A172 (cell line): ENCODE measurements around the gene PLG. TPM values are rescaled to one million over a fixed set of nuclear protein-coding genes. Genes with fewer than 3 reads are reported as not detected.
"Not testable (repeated sequence)": the region's sequence is repeated elsewhere in the genome, so short reads cannot be mapped to it uniquely, and the experiment has no call there.

ENCODE experiments used
- DNase-seq: peaks from one replicate; pipeline ENCODE4 v3.0.0-alpha.2; 2015; ENCODE audit warnings: low spot score
- total RNA-seq: library from RNA; depleted of rRNA; stranded (reverse); fragments of >200 nt; shearing (Covaris generic); gene quantifications from 2 replicates; pipeline ENCODE4 v1.2.3, GENCODE V29; 2014

Gene PLG
- total RNA-seq, 1 experiment from 2014 or later = not detected

DNA sequence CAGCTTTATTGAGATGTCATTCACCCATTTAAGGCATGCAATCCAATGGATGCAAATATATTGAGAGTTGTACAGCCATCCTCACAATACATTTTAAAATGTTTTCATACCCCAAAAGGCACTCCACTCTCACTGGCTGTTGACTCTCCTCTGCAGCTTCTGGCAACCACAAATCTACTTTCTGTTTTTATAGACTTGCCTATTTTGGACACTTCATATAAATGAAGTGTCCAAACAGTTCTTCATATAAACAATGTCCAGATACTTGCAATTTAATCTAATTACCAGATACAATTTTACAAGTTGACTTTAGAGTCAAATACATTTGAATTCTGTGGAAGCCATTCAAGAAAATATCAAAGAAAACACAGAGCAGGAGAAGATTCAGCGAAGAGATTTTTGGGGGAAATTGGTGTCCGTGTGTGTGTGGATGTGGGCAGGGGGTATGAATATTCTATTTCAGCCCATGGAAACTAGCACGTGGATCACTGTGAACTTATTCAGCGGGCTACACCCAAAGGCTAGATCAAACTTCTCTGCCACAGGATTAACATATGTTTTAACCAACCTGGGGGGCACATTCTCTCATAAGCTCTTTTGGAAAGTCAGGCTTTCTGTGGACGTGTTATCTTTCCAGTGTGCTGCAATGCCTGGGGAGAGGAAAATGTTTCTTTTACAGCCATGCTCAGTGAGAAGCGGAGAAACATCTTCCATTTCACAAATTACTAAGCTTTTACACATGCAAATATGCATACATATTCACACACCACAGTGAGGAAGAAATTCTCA, 73.9 kb downstream of the PLG start:
- no peak for DNase-seq

DNA sequence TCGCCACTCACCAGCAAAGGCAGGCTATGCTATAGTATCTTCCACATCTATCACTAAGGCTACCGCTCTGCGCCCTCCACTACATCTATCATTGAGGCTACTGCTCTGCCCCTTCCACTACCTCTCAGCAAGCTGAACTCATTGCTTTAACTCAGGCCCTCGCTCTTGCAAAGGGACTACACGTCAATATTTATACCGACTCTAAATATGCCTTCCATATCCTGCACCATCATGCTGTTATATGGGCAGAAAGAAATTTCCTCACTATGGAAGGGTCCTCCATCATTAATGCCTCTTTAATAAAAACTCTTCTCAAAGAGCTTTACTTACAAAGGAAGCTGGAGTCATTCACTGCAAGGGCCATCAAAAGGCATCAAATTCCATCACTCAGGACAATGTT, 77.1 kb downstream of the PLG start:
- not testable (repeated sequence) for DNase-seq

DNA sequence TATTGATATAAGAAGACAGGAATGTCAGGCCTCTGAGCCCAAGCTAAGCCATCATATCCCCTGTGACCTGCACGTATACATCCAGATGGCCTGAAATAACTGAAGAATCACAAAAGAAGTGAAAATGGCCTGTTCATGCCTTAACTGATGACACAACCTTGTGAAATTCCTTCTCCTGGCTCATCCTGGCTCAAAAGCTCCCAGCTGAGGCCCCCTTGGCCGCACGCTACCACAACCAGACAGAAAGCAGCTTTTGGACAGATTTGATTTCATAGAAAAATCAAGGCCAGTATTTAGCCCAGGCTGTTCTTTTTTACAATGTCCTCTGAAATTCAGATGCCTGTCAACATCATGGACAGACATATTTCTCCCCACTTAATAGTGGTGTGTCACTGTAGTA, 78.6 kb downstream of the PLG start:
- not testable (repeated sequence) for DNase-seq

DNA sequence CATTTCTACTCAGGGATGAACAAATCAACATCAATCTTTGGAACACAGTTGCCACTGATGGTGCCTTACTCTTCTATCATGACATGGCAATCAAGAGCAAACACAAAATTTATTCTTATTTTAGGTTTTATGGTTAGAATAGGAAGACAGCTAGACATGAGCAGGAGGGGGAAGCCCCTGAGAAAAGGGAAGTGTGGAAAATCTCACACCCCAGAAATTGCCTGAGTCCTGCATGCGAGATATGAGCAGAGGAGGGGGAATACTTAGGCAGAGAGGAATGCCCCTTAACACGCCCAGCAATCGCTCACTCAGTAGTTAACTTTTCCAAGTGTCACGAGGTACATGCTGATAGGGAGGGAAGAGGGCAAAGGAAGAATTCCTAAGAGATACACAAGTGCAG, 79.3 kb downstream of the PLG start:
- DNase-seq = no peak

DNA sequence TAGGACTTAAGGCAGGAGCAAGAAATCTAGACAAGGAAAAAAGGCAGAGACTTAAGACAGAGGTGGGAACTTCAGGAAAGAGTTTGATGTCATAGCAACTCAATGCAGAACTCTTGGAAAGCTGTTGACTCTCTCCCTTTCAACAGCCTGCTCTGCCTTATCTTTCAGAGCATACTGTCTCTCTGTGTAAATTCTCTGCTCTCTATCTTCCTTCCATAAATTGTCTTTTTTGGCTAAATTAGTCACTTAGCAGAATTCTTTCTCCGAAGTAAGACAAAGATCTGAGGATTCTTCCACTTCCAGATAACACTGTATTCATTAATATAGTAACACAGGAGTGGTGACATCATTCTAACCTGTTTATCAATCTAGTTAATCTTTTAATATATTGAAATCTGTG, 80.2 kb downstream of the PLG start:
- DNase-seq = no peak

DNA sequence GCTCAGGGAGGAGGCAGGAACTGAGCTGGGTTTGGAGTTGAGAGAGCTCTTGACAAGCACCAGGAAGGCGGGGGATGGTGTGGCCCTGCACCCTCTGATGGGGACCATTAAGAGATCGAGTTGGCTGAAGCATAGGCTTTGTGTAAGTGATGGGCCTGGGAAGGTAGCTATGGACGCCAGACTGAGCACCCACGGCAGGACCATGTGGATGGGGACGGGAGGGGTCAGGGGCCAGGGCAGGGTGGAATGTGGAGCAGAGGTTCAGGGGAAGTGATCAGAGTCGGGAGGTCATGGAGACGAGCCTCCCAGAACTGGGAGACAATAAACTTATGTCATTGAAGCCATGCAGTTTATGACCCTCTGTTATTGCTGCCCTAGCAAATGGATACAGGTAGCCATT, 81.7 kb downstream of the PLG start:
- DNase-seq = no peak

DNA sequence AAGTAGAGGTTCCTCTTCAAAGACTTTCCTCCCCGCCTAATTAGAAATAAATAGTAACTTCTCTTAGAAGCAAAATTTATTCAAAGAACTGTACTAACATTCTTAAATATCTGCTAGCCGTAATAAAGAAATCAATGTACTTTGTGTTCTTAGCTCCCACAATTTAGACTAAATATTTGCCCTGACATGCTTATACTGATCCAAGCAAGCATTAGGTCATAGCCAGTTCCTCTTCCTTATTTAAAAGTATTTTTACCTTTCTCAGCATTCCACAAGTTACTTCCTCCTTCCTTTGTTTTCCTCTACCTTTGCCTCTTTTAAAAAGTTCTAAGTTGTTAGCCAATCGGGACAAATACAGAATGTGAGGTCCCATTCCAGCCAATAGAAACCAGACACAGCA, 86.1 kb downstream of the PLG start:
- DNase-seq = not testable (repeated sequence)

DNA sequence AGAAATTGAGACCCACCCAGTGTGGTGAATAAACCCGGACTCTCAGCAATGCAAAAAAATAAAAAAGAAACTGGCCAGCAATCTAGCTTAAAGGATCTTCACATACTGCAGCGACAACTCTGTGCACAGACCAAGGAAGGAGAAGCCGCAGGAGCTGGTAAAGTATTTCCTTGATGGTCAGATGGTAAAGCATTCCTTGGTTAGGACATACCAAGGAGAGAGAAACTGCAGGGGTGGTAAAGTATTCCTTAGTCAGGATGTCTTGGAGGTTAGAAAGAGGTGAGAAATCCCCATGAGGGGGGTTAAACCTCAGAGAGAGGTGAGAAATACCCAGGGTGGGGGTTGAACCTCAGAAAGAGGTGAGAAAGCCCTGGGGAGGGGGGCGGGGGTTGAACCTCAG, 86.8 kb downstream of the PLG start:
- no peak for DNase-seq

DNA sequence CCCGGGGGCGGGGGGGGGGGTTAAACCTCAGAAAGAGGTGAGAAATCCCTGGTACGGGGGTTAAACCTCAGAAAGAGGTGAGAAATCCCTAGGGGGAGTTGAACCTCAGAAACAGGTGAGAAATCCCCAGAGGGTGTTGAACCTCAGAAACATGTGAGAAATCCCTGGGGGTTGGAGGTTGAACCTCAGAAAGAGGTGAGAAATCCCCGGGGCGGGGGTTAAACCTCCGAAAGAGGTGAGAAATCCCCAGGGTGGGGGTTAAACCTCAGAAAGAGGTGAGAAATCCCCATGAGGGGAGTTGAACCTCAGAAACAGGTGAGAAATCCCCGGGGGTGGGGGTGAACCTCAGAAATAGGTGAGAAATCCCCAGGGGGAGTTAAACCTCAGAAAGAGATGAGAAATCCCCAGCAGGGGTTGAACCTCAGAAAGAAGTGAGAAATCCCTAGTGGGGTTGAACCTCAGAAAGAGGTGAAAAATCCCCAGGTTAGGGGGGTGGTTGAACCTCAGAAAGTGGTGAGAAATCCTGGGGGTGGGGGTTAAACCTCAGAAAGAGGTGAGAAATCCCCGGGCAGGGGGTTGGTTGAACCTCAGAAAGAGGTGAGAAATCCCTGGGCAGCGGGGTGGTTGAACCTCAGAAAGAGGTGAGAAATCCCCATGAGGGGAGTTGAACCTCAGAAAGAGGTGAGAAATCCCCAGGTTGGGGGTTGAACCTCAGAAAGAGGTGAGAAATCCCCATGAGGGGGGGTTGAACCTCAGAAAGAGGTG, 87.4 kb downstream of the PLG start:
- DNase-seq = no peak

DNA sequence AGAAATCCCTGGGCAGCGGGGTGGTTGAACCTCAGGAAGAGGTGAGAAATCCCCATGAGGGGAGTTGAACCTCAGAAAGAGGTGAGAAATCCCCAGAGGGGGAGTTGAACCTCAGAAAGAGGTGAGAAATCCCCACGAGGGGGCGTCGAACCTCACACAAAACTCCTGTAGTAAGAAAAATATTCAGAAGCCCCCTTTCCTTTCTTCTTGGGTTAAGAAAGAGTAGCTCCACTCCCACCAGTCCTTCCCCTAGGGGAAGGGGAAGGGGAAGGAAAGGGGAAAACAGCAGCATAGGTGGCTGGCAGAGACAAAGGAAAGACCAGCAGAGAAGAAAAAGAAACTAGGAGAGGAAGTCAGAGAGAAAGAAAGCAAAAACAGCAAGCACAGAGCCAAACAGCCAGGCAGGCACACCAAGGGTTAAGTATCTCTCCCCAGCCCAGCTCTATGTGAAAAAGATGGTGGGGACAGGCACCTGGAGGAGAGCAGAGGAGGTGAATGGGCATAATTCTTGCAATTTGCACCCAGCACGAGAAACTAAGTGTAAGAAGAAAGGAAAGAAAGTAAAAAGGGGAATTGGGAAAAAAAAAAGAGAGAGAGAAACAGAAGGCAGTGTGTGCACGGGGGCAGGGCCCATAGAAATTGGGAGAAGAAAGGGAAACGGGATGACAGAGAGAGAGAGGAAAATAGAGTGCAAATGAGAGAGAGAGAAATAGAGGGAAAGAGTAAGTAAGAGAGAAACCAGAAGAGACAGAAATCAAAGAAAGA, 88.2 kb downstream of the PLG start:
- DNase-seq = no peak

DNA sequence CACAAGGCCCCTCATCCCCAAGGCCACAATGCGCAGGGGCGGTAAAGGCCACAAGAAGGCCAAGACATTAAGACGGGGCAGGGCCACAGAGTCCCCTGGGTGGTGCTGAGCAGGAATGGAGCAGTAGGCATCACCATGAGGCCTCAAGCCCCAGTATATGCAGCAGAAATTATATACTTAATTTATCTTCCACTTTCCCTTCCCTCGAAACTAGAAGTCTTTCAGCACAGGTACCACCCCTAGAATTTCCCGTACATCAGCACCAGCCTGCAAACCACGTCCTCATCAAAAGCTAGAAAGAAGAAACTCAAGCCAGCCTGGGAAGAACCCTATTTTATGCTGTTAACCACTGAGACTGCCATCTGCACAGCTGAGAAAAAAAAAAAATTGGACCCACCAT, 89.4 kb downstream of the PLG start:
- DNase-seq = no peak

DNA sequence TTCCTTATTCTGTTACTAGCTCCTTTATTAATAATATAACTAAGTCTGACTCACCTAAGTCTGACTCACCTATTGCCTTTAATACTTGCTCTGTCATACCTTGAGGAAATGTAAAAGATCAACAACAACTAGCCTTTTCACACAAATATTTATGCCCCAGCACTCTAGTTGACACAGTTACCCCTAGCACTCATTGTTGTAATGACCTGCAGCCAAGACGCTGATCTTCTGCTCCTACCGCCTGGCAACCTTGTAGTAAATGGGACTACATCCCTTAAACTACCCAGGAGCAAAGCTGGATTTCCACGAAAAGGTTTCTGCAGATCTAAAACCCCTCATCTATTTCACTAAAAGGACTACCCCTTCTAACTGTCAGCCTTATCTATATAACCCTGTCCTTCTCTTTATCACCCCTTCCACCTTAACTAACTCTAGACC, 90.0 kb downstream of the PLG start:
- no peak for DNase-seq

DNA sequence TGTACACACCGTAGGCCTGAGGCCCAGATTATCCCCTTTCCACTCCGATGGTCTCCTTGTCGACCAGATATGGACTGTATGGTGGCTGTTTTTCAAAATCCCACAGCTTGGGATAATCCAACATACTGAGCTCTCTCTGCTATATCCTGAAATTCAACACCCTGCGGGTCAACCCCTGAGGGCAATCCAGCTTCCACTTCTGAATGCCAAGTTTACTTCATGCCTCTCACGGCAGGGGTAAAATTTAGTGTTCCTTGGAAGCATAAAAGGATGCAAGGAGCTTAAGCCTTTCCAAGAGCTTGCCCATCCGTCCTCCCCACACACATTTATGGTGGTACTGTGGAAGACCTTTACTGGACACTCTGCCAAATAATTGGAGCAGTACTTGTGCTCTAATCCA, 90.7 kb downstream of the PLG start:
- no peak for DNase-seq

DNA sequence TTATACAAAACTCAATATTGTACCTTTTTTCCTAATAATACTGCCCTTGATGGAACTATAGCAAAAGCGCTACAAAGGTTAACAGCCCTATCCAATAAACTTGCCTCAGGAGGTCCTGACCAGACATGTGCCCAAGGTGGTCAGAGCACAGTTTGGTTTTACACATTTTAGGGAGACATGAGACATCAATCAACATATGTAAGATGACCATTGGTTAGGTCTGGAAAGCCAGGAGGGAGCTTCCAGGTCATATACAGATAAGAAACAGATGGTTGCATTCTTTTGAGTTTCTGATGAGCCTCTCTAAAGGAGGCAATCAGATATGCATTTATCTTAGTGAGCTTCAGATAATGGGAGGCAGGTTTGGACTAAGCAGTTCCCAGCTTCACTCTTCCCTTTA, 91.6 kb downstream of the PLG start:
- no peak for DNase-seq

DNA sequence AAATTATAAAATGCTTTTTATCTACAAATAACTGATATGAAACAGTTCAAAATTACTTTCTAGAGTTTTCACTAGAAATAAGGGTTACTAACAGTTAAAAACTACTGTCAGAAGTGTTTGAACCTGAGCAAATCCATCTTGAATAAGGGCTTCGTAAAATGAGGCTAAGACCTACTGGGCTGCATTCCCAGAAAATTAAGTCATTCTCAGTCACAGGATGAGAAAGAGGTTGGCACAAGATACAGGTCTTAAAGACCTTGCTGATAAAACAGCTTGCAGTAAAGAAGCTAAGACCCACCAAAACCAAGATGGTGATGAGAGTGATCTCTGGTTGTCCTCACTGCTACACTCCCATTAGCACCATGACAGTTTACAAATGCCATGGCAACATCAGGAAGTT, 93.7 kb downstream of the PLG start:
- DNase-seq = peak; percentile 26

DNA sequence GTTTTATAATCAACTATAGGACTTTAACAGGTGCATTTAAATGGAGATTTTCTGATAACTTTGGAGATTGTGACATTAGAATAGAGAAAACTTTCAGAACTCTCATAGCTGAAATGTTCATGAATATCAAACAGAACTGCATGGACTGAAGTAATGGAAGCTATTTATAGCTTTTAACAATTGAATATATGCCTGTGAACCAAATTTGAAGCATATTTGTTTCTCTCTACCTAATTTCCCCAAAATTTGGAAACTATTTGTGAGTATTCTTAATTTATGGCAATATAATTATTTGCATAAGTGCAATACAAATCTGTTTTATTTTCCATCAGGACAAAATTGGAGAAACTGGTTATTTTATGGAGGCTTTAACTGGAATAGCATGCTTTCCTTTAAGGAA, 96.6 kb downstream of the PLG start:
- no peak for DNase-seq

DNA sequence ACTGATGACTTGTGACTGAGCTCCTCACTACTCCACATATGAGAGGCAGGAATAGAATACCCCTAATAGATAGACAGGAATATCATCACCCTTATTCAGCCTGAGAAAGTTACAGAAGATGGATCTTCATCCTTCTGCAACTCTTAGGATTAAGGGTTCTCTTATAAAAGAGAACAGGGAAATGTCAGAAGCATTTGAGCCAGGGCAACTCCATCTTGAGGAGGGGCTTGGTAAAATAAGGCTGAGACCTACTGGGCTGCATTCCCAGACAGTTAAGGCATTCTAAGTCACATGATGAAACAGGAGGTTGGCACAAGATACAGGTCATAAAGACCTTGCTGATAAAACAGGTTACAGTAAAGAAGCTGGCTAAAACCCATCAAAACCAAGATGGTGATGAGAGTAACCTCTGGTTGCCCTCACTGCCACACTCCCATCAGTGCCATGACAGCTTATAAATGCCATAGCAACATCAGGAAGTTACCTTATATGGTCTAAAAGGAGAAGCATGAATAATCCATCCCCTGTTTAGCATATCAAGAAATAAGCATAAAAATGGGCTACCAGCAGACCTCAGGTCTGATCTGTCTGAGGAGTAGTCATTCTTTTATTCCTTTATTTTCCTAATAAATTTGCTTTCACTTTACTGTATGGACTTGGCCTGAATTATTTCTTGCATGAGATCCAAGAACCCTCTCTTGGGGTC, 97.9 kb downstream of the PLG start:
- DNase-seq = no peak

DNA sequence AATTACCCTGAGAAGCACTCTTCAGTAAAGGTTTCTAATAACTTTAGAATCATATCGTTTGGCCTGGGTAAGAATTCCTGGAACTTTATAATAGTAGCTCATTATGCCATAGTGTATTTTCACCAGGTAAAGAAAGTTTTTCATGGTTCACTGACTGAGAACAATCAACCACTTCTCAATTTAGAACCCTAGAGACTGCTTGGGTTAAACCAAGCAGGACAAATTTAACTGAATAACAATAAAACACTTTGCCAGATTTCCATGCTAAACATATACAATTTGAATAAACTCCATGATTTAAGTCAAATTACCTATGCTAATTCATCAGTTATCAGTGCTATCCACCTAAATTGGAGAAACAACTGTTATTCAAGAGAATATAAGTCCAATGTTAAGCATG, 99.4 kb downstream of the PLG start:
- DNase-seq = no peak

DNA sequence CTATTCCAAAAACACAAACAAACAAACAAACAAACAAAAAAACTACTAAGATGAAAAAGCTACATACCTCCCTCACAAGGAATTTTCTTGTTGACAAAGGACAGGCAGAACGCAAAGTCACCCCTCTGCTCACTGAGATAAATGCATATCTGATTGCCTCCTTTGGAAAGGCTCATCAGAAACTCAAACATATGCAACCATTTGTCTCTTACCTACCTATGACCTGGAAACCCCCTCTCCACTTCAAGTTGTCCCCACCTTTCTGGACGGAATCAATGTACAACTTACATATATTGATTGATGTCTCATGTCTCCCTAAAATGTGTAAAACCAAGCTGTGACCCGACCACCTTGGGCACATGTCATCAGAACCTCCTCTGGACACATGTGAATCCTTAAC, 100.0 kb downstream of the PLG start:
- DNase-seq = not testable (repeated sequence)
